Cardiac fibroblast (primary cell): ENCODE data around the gene ABCD3.
"Not testable (repeated sequence)": the region's sequence is repeated elsewhere in the genome, so short reads cannot be mapped to it uniquely, and the experiment has no call there.

Source experiments
- DNase-seq, 2 donors: peaks; one replicate each; pipeline versions ENCODE4 v3.0.0 to v3.0.0-alpha.2; 2010; ENCODE audit warnings: low read depth in 2 of 2
- H3K4me3 ChIP-seq, 2 donors: replicated peaks in 1 of 2; 1 replicate in 1 of 2; 2 replicates in 1 of 2; pipeline ENCODE4 v1.5.1; 2011; ENCODE audit warnings: low read depth in 2 of 2, low read length in 2 of 2, mild to moderate bottlenecking in 2 of 2, moderate library complexity in 1 of 2
- CTCF ChIP-seq: IDR thresholded peaks from one replicate; pipeline ENCODE4 v1.5.1; 2011; ENCODE audit warnings: low read depth, mild to moderate bottlenecking, low read length, inconsistent platforms

Gene ABCD3

DNA sequence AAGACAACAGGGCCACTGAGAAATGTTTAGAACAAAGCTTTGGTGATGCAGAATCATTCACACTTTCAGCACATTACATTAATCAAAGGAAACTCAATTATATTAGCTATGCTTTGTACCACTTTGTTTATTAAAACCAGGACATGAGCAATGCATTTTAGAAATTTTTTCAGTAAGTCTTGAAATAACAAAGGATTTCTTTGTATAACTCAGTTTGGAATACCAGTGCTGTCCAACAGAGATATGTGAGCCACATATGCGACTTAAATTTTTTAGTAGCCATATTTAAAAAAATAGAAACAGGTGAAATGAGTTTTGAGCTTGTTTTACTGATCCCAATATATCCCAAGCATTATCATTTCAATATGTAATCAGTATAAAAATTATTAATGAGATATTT is 142.1 kb downstream of the ABCD3 start:
- TF ChIP-seq CTCF: no peak
- no peak for DNase-seq
- H3K4me3 ChIP-seq: no peak overlapping the region

DNA sequence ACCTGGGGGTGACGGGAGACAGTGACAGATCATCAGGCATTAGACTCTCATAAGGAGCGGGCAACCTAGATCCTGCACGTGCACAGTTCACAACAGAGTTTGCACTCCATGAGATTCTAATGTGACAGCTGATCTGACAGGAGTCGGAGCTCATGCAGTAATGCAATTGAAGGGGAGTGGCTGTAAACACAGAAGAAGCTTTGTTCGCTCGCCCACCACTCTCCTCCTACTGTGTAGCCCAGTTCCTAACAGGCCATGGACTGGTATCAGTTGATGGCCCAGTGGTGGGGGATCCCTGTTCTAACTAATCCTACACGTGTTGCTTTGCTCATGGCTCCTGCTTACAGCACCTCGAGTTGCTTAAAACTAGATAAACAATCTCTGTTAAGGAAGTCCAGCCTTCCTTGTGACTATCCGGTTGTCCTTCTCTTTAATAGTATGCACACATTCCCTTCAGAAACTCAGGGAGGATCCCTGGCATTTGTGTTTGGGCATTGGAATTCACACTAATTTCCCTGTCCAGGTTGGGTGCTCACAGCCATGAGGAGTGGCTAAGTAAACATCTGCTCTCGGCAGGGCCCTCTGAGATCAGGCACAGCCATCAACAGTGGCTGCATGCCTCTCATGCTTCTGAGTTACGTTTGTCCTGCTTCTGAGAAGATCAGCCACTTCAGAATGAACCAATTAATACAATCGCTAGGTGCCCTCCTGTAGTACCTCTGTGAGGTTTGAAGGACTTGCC is 144.5 kb downstream of the ABCD3 start:
- TF ChIP-seq CTCF: no peak
- no peak for DNase-seq
- H3K4me3 ChIP-seq: no peak overlapping the region

DNA sequence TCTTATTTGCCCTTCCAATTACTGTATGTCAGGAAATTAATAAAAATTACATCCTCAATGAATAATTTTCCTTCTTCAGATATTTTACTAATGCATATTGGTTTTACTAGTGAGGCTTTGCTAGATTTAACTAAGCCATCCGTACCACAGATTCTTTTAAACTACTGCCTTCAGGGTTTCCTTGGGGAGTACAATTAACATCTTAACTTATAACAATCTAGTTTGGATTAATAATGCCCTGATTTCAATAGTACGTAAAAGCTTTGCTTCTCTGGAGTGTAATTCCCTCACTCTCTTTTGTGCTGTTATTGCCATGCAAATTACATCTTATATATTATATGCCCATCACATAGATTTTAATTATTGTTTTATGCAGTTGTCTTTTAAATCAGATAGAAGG is 147.7 kb downstream of the ABCD3 start:
- no peak for DNase-seq
- TF ChIP-seq CTCF: no peak

GRCh38 chr1:94566436-94566835 is 148.2 kb downstream of the ABCD3 start:
- not testable (repeated sequence) for DNase-seq, H3K4me3 ChIP-seq

More for the DNA sequence above, 147.7 kb downstream of the ABCD3 start:
- H3K4me3 ChIP-seq: no peak overlapping the region

- not testable (repeated sequence) for DNase-seq
Measured at GRCh38 chr1:94567975-94568607, 149.9 kb downstream of the ABCD3 start.

More at GRCh38 chr1:94567975-94568607, 149.9 kb downstream of the ABCD3 start:
- not testable (repeated sequence) for H3K4me3 ChIP-seq
